NCI-H526 treated with DMSO at 0.1 percent for 48 hours (cell line): Measurements from ENCODE around the gene LRGUK.
A peak's percentile ranks its signal among the peaks of the same experiment; 100 is the strongest.
"Not testable (repeated sequence)": the region's sequence is repeated elsewhere in the genome, so short reads cannot be mapped to it uniquely, and the experiment has no call there.

Experiments
- DNase-seq: peaks from one replicate; lab custom pipeline; 2025; lab: John Stamatoyannopoulos, UW

Gene LRGUK, protein sequence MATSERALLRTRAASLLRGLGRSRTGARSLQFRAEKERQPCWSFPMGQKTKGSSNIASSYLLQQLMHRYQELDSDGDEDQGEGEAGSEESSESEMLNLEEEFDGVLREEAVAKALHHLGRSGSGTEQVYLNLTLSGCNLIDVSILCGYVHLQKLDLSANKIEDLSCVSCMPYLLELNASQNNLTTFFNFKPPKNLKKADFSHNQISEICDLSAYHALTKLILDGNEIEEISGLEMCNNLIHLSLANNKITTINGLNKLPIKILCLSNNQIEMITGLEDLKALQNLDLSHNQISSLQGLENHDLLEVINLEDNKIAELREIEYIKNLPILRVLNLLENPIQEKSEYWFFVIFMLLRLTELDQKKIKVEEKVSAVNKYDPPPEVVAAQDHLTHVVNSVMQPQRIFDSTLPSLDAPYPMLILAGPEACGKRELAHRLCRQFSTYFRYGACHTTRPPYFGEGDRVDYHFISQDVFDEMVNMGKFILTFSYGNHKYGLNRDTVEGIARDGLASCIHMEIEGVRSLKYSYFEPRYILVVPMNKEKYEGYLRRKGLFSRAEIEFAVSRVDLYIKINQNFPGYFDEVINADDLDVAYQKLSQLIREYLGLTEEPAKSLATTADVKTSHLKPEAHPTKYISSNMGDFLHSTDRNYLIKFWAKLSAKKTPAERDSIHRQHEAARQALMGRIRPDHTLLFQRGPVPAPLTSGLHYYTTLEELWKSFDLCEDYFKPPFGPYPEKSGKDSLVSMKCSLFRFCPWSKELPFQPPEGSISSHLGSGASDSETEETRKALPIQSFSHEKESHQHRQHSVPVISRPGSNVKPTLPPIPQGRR

DNA sequence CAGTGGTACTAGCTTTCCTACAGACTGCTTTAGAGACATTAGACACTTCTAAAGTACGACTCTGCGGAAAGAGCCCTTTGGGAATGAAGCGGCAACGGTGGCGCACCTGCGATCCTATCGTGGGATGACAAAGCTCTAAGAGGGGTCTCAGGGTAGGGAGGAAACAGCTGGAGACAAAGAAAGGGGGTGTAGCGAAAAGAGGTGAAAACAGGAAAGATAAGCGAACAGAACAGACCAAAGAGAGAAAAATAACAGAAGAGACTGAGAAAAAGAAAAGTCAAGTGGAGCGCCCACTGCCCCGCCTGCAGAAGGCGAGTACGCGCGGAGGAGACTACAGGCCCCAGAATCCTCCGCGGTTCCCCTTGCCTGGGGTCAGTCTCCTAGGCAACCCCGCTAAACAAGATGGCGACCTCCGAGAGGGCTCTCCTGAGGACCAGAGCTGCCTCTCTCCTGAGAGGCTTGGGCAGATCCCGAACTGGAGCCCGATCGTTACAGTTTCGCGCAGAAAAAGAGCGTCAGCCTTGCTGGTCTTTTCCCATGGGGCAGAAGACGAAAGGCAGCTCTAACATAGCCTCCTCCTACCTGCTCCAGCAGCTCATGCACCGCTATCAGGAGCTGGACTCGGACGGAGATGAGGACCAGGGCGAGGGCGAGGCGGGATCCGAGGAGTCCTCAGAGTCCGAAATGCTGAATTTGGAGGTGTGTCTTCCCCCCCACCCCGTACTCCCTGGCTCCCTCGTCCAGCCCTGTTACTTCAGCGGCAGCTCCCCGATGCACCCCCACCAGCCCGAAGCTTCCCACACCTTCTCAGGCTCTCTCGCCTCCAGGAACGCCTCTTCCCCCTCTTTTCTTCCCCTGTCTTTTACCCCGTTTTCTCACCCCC is at the start of gene LRGUK:
Gene LRGUK (plus strand): TSS at position 375 of the 883 bp plus-strand sequence. CDS start 28 bp downstream, at position 403.
- DNase-seq: peak; percentile 84

- not testable (repeated sequence) for DNase-seq
Observed at GRCh38 chr7:134077560-134077959, 49.6 kb upstream of the LRGUK start.

- DNase-seq: no peak
Observed at GRCh38 chr7:134078991-134079390, 48.1 kb upstream of the LRGUK start.

GRCh38 chr7:134081695-134082094 is 45.4 kb upstream of the LRGUK start:
- no peak for DNase-seq

- DNase-seq: no peak
Observed at GRCh38 chr7:134083766-134084487, 43.2 kb upstream of the LRGUK start.

- no peak for DNase-seq
Observed at GRCh38 chr7:134084488-134085144, 42.5 kb upstream of the LRGUK start.

DNA sequence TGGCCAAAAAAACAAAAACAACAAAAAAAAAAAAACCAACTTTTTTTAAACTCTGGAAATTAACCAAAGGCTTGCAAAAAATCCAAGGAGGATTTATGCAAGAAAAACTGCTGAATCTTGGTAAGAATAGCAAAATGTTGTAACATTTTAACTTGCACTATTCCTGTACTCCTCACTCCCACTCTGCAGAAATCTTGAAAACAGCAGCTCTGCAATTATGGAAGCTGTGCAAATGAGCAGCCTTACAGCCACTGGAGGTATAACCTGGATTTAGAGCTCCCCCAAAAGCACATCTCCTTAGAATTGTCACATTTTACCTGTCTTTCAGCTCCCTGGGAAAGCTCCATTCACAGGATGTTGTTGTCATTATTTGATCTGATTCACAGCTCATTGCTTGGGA is 41.8 kb upstream of the LRGUK start:
- no peak for DNase-seq

DNA sequence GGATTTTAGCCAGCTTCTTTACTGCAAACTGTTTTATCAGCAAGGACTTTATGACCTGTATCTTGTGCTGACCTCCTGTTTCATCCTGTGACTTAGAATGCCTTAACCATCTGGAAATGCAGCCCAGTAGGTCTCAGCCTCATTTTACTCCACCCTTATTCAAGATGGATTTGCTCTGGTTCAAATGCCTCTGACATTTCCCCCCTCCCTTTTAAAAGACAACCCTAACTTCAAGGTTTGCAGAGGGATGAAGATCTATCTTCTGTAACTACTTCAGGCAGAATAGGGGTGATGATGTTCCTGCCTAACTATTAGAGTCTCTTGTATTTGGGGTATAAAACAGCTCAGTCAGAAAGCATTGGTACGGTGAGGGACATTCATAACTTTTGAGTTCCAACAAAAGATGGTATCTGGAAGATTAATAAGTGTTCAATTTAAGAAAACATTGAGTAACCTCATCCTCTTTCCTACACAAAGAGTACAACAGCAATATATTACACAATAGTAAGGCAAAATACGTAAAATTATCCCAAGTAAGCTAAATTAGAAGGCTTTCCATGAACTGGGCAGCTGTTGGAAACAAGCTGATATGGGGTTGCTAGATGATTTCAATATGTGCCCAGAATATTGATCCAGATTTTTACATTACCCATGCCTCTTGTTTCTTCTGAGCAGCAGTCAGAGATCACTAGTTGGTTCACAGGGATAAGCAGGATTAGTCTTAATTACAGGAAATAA is 40.0 kb upstream of the LRGUK start:
- no peak for DNase-seq

DNA sequence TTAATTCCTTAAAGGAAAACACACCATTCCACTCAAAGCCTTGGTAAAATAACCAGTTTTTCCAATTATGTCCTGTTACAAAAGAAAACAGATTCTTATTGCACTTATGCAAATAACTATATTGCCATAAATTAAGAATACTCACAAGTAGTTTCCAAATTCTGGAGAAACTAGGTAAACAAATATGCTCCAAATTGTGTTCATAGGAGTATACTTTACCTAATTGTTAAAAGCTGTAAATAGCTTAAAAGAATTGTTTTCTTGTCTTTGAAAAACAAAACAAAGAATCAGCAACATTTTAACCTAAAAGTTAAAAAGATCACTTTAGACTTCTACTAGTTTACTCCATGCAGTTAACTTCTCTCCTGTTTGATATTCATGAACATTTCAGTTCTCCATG is 38.9 kb upstream of the LRGUK start:
- no peak for DNase-seq

GRCh38 chr7:134089446-134089845 is 37.7 kb upstream of the LRGUK start:
- no peak for DNase-seq

DNA sequence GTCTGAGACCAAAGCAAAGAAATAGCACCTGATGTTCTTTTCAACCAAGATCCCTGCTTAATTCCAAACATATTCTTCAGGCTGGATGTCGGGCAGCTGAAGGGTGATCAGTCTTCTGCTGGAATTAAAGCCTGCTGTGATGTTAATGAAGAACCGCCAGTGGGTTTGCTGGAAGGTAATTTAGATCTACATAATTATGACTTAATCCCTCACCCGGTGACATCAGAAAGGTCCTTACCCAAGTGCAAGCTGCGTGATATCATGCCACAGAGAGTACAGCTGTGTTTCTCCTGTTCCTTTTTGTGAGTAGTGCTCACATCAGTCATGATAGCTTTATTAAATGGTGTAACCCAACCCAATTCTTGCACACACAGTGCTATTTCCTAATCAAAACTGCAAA is 29.1 kb upstream of the LRGUK start:
- no peak for DNase-seq

GRCh38 chr7:134101716-134102115 is 25.4 kb upstream of the LRGUK start:
- no peak for DNase-seq

GRCh38 chr7:134104166-134104565 is 23.0 kb upstream of the LRGUK start:
- no peak for DNase-seq

- DNase-seq: no peak
Observed at GRCh38 chr7:134105841-134106240, 21.3 kb upstream of the LRGUK start.

GRCh38 chr7:134108802-134109201 is 18.3 kb upstream of the LRGUK start:
- no peak for DNase-seq

GRCh38 chr7:134113655-134114054 is 13.5 kb upstream of the LRGUK start:
- DNase-seq: no peak

GRCh38 chr7:134114992-134115391 is 12.1 kb upstream of the LRGUK start:
- no peak for DNase-seq

DNA sequence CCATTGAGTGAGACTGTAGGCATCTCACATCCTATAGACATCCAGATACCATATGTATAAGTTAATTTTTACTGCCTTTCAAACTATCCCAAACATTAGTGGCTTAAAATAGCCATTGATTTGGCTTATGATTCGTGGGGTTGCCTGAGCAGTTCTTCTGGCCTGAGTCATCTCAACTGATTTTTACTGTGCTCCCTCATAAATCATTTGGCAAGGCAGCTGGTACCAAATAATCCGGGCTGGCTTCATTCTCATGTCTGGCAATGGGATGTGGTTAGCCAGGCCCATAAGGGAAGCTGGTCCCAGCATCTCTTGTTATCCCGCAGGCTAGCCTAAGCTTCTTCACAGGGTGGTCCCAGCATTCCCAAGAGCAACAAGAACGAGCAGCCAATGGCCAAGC is 6.7 kb upstream of the LRGUK start:
- no peak for DNase-seq

- DNase-seq: no peak
Observed at GRCh38 chr7:134121632-134122139, 5.5 kb upstream of the LRGUK start.

GRCh38 chr7:134122980-134123379 is 4.2 kb upstream of the LRGUK start:
- DNase-seq: no peak
